Activated CD4-positive, alpha-beta T cell treated with anti-CD3 and anti-CD28 coated beads for 36 hours (primary cell): ENCODE data around the gene EPB41L3. TPM values are rescaled to one million over a fixed set of nuclear protein-coding genes. Genes with fewer than 3 reads are reported as not detected.
"Not testable (repeated sequence)": the region's sequence is repeated elsewhere in the genome, so short reads cannot be mapped to it uniquely, and the experiment has no call there.

Experiments
- ATAC-seq: fragments of 200-7000 bp; cut with Tn5 transposase; one replicate; pipeline ENCODE4 v1.10.0; 2021; ENCODE audit warnings: mild to moderate bottlenecking, moderate library complexity
- CTCF ChIA-PET: fragments of 350-600 bp; sonication (Branson Sonifier 250); formaldehyde crosslinking; loops from one replicate; lab custom pipeline; 2021; ENCODE audit warnings: antibody characterized with exemption; lab: Charles Lee
- POLR2A ChIA-PET: fragments of 350-600 bp; sonication (Branson Sonifier 250); formaldehyde crosslinking; loops from one replicate; lab custom pipeline; 2021; ENCODE audit warnings: antibody characterized with exemption, inconsistent platforms; lab: Charles Lee
- DNase-seq: peaks from one replicate; pipeline ENCODE4 v3.0.0-alpha.2; 2020
- H3K27ac Mint-ChIP-seq: one replicate; pipeline ENCODE4 v1.8.0; 2021; ENCODE audit warnings: mixed read lengths
- H3K27me3 Mint-ChIP-seq: one replicate; pipeline ENCODE4 v1.8.0; 2021; ENCODE audit warnings: mixed read lengths
- H3K36me3 Mint-ChIP-seq: one replicate; pipeline ENCODE4 v1.8.0; 2021; ENCODE audit warnings: low read depth, mixed read lengths
- H3K4me1 Mint-ChIP-seq: one replicate; pipeline ENCODE4 v1.8.0; 2021; ENCODE audit warnings: mixed read lengths
- H3K4me3 Mint-ChIP-seq: one replicate; pipeline ENCODE4 v1.8.0; 2021; ENCODE audit warnings: mild to moderate bottlenecking, moderate library complexity, mixed read lengths
- H3K9me3 Mint-ChIP-seq: one replicate; pipeline ENCODE4 v1.8.0; 2021; ENCODE audit warnings: low read depth, mixed read lengths
- intact Hi-C, 2 experiments: fragments of 100-400 bp; cut with DNase I in 1 of 2; cut with micrococcal nuclease in 1 of 2; formaldehyde crosslinking; loops; one replicate each; pipeline versions ENCODE4 v1.14.2 to v1.15.1; 2022 to 2024; cut with DNase I, micrococcal nuclease
- total RNA-seq, 2 experiments: library from RNA; stranded (reverse); gene quantifications; one replicate each; pipeline ENCODE4 v1.2.3, GENCODE V29; 2021

EPB41L3 gene
- total RNA-seq, result 10 to 100 TPM; 10.4 to 13.4 TPM

DNA sequence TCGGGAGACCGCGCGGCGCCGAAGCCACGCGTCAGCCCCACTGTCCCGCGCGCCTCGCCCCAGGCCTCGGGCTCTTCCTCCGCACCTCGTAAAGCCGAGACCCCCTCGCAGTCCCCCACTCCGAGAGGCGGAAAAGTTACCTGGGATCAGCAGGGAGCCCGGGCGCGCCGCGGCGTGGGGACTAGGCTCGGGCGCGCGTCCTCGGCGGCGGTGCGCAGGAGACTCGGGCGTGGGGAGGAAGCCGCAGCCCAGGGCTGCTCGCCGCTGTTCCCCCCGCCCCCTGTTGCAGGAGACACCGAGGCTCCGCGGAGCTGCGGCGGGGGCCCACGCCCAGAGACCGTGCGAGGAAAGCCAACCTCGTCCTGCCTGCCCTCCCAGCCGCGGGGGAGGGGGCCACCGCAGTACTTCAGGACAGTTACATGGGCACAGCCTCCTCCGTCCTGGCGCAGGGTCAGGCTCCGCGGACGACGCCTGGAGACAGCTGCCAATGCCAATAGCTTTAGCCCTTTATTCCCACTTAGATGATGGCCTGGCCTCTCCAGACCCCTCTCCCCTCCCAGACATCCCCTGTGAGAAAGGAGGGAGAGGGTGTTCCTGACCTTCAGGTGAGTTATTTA is at the start of gene EPB41L3:
EPB41L3 (minus strand) TSS at position 225 of the 617 bp plus-strand sequence. CDS start 54,814 bp downstream, outside the sequence.
- Mint-ChIP-seq H3K36me3 (no peaks in the 10 kb centered on the region), H3K4me3 (peak within 1 kb of the TSS; percentile 59), H3K27ac (no peak within 1 kb of the TSS), H3K4me1 (peaks cover 3% of the 10 kb centered on the region), H3K9me3 (no peaks in the 10 kb centered on the region), H3K27me3 (peaks cover 35% of the 10 kb centered on the region)
- CTCF ChIA-PET, result no interaction called here
- POLR2A ChIA-PET, result no interaction called here
- intact Hi-C loops, result loop anchor here (2.0 to 10.0 kb wide), 4 partner anchors 85 to 247 kb away; partner anchors contain the start of gene ZBTB14 (in 1 of the 2)
- DNase-seq, result peak; percentile 46
- peak; percentile 75 for ATAC-seq

DNA sequence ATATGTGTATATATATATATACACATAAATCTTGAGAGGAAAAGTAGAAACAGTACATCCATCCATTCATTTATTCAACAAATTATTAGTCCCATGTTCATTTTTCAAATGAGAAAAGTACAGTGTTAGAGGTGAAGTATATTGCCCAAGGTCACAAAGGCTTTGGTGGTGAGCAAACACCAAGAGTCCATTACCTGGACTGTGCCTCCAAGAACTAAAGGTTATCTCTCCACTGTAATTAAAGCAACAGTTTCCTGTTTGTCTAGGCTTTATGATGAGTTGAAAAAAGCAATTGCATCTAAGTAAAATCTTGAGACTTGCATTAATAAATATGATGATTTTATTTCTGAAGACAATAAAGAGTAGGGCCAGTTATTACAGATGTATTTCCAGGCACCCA is 44.7 kb upstream of the EPB41L3 start:
- intact Hi-C loops, result no loop called here
- ChIA-PET POLR2A (no interaction called here), CTCF (no interaction called here)
- H3K4me3 Mint-ChIP-seq, result no peak overlapping the region
- no peak for DNase-seq
- no peaks in the 10 kb centered on the region for H3K36me3 Mint-ChIP-seq
- peaks cover 11% of the 10 kb centered on the region for H3K9me3 Mint-ChIP-seq
- no peaks in the 10 kb centered on the region for H3K27me3 Mint-ChIP-seq
- no peak for ATAC-seq
- H3K4me1 Mint-ChIP-seq, result no peaks in the 10 kb centered on the region
- no peak overlapping the region for H3K27ac Mint-ChIP-seq

DNA sequence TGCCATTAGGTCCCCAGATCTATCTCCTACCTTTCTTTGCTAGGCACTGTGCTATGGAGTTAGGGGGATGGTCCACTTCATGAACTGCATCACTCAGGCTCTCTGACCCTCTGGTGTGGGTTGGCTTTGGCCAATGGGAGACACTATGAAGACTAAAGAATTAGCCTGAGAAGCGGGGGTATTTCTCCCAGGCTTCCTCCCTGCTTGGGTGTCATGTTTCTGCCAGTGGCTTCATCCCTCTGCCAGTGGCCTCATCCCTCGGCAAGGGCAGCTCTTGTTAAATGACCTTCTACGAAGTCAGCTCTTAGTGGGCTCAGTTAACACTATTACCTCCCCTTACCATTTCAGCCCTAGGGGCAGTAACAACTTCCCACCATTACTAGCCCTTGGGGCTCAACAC is 41.9 kb upstream of the EPB41L3 start:
- H3K4me1 Mint-ChIP-seq, result no peaks in the 10 kb centered on the region
- DNase-seq (no peak), ATAC-seq (no peak)
- peaks cover 1% of the 10 kb centered on the region for H3K9me3 Mint-ChIP-seq
- peaks cover 2% of the 10 kb centered on the region for H3K27me3 Mint-ChIP-seq
- CTCF ChIA-PET, result no interaction called here
- no peak overlapping the region for H3K27ac Mint-ChIP-seq
- H3K4me3 Mint-ChIP-seq, result no peak overlapping the region
- intact Hi-C loops, result no loop called here
- no peaks in the 10 kb centered on the region for H3K36me3 Mint-ChIP-seq
- POLR2A ChIA-PET, result no interaction called here

DNA sequence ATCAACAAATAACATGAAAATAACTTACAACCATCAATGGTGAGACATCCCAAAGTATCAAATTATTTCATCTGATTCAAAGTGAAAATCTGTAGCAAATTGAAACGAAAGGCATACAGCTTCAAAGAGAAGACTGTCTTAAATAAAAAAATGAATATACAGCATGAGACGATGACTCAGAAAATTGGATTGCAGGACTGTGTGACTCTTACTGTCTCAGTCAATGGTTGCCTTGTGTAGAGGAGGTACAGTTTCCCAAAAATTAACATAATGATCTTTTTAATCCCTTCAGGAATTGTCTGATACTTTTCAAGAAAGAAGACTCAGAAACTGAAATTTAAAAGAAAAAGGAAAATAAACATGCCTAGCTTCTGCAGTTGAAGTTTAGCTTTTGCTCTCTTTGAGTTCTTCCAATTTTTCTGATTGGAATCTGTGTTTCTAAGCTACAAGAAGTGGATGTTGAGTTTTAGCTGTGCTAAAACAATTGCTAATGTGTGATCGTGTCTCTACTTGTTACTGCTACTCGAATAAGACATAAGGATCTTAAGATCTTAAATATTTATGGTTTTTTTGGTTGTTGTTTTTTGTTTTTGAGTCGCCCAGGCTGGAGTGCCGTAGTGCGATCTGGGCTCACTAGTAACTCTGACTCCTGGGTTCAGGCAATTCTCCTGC is 41.1 kb upstream of the EPB41L3 start:
- no peaks in the 10 kb centered on the region for H3K9me3 Mint-ChIP-seq
- POLR2A ChIA-PET, result no interaction called here
- ATAC-seq (peak; percentile 42), DNase-seq (no peak)
- H3K4me3 Mint-ChIP-seq, result no peak overlapping the region
- H3K27me3 Mint-ChIP-seq, result peaks cover 2% of the 10 kb centered on the region
- intact Hi-C loops, result no loop called here
- CTCF ChIA-PET, result interaction anchor here (0.7 kb wide), 1 partner anchor 168 kb away, joined by 3 read pairs; no protein-coding TSS in a partner anchor
- no peak overlapping the region for H3K27ac Mint-ChIP-seq
- H3K4me1 Mint-ChIP-seq, result no peaks in the 10 kb centered on the region
- H3K36me3 Mint-ChIP-seq, result no peaks in the 10 kb centered on the region

DNA sequence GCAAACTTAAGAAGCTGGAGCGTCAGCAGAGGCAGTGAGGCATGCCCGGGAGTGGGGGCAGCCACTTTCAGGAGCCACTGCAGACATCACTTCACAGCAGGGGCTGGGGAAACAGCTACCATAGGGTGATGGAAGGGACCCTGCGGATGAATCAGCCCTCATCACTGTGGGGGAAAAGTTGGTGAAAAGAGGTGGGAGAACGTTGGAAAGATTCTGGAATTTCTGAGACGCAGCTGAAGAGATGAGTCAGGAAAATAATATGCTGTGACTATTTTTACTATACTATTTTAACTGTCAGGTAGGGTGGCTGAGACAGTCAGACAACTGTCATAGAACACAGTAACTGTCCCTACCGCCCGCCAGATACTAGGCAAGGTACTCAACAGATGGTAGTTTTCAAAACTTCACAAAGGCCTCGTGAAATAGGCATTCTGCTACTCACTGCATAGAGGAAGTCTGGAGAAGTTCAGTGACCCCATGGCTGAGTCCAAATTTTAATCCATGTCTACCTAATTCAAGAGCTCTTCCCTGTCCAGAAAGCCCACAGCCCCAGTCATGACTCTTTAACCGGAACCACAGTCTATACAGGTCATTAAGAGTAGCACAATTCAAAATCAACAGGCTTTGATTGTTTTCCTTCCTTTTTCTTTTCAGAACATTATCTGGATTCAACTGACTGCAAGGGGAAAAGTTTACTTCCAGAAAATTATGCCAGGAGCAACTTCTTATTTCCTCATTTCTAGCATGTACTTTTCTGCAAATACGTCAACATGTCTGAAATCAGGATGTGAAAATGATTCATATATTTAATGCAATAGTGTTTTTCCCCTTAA is 39.3 kb upstream of the EPB41L3 start:
- ChIA-PET CTCF (interaction anchor here (1.1 kb wide), 1 partner anchor 8 kb away, joined by 3 read pairs; no protein-coding TSS in a partner anchor), POLR2A (no interaction called here)
- Mint-ChIP-seq H3K4me1 (no peaks in the 10 kb centered on the region), H3K27me3 (peaks cover 2% of the 10 kb centered on the region), H3K27ac (no peak overlapping the region), H3K9me3 (no peaks in the 10 kb centered on the region), H3K4me3 (no peak overlapping the region), H3K36me3 (no peaks in the 10 kb centered on the region)
- intact Hi-C loops, result no loop called here
- ATAC-seq (no peak), DNase-seq (no peak)

DNA sequence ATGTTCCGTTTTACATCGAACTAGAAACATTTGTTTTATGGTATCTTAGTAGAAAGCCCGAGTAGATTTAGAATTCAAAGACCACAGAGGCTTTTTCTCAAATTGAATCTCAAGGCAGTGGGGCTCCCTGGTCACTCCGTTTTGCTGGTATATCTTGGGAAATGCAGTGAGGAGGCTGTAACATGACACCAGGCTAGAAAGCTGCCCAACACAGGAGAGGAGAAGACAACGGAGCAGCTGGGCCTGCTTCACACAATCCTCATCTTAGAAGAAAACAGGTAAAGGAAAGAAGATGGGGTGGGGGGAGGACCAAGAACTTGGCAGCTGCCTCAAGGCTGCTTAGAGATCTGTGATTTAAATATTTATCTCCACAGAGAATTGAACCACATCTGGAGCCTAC is 38.3 kb upstream of the EPB41L3 start:
- Mint-ChIP-seq H3K4me1 (no peaks in the 10 kb centered on the region), H3K27me3 (peaks cover 2% of the 10 kb centered on the region), H3K4me3 (no peak overlapping the region), H3K36me3 (no peaks in the 10 kb centered on the region), H3K27ac (no peak overlapping the region), H3K9me3 (no peaks in the 10 kb centered on the region)
- DNase-seq, result no peak
- intact Hi-C loops, result no loop called here
- ATAC-seq, result no peak
- ChIA-PET POLR2A (no interaction called here), CTCF (no interaction called here)

DNA sequence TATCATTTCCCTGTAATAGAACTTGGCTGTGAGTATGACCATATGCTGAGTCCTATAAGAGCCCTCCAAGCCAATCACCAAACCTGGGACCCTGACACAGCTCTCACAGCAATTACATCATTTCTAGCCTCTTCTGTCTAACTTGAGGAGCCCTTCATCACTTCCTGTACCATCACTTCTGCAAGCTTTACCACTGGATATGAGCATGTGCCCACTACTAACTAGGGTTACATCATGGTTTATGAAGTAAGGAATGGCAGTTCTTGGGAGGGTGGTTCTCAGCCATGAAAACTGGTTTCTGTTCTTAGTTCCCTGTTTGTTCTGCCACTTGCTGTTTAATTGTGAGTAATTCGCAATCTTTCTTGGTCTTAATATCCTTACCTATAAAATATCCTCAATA is 31.0 kb upstream of the EPB41L3 start:
- DNase-seq, result no peak
- Mint-ChIP-seq H3K4me3 (no peak overlapping the region), H3K36me3 (no peaks in the 10 kb centered on the region), H3K9me3 (no peaks in the 10 kb centered on the region), H3K27ac (no peak overlapping the region), H3K27me3 (peaks cover 8% of the 10 kb centered on the region), H3K4me1 (peaks cover 3% of the 10 kb centered on the region)
- no peak for ATAC-seq
- intact Hi-C loops, result no loop called here
- POLR2A ChIA-PET, result no interaction called here
- CTCF ChIA-PET, result interaction anchor here (0.9 kb wide), 1 partner anchor 9 kb away, joined by 3 read pairs; no protein-coding TSS in a partner anchor

DNA sequence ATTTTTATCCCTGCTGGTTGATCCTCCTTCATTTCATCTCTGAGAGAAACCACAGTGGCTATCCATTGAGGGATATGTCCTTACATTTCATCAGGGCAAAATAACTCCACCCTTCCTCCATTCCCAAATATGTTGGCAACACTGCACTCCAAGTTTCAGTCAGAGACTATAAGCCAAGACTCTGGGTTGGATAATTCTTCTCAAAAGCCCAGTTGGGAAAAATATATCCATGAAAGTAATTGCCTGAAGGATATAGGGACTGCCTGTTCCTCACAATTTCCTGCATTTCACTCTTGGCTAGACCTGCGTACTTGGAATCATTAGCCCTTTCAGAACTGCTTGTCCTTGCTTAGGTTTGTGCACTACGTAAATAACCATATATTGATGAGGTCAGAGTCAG is 27.9 kb upstream of the EPB41L3 start:
- Mint-ChIP-seq H3K9me3 (no peaks in the 10 kb centered on the region), H3K27ac (no peak overlapping the region), H3K4me1 (peaks cover 3% of the 10 kb centered on the region), H3K36me3 (no peaks in the 10 kb centered on the region), H3K4me3 (no peak overlapping the region), H3K27me3 (peaks cover 8% of the 10 kb centered on the region)
- ChIA-PET POLR2A (no interaction called here), CTCF (no interaction called here)
- ATAC-seq, result no peak
- intact Hi-C loops, result no loop called here
- no peak for DNase-seq

DNA sequence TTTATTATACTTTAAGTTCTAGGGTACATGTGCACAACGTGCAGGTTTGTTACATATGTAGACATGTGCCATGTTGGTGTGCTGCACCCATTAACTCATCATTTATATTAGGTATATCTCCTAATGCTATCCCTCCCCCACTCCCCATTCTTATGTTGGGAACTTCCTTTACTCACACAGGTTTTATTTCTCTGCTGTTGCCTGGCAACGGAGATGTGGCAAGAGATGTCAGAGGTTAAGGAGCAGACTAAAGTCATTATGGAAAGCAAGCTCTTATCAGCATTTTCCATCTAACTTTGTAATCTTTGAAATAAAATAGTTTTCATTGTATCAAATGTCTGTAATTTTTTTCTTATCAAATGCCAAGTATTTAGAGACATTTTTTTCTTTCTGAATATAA is 26.8 kb upstream of the EPB41L3 start:
- intact Hi-C loops, ATAC-seq, H3K27ac Mint-ChIP-seq, H3K36me3 Mint-ChIP-seq, H3K27me3 Mint-ChIP-seq, H3K4me1 Mint-ChIP-seq, H3K4me3 Mint-ChIP-seq, H3K9me3 Mint-ChIP-seq, CTCF ChIA-PET, POLR2A ChIA-PET: not testable (repeated sequence)
- peak; percentile 6 for DNase-seq

DNA sequence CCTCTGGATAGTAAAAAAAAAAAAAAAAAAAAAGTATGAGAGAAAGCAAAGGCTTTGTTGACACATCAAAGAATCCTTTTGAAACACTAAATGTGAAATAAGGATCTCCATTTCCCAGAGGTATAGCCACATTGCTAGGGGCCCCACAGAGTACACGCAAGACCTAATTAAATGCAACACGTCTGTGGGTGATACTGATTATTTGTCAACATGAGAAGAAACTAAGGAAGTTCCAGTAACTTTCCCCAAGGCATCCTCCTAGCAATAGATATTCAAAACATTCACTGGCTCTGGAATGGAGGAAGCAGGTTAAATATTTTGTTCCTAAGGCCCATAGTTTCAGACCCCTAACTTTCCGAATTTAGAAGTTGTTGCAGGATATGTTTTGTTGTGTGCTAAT is 24.6 kb upstream of the EPB41L3 start:
- POLR2A ChIA-PET, result no interaction called here
- H3K27ac Mint-ChIP-seq, result no peak overlapping the region
- no peak for ATAC-seq

DNA sequence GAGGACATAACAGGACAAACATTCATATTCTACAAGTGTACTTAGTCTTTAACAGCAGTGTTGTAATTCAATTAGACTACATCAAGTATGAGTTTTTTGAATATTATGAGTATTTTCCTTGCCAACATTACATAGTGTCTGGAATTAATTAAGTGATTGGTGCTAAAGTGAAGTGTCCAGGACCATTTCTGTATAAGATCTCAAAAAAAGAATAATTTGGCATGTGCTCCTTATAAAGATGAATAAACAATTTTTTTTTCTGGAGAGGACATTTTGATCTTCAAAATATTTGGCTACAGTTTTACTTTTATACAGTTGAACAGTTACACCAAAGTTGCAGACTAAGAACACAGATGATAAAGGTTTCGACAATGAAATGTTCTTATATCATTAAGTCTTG is 15.1 kb upstream of the EPB41L3 start:
- ChIA-PET CTCF (no interaction called here), POLR2A (no interaction called here)
- Mint-ChIP-seq H3K9me3 (no peaks in the 10 kb centered on the region), H3K36me3 (no peaks in the 10 kb centered on the region), H3K27ac (no peak overlapping the region), H3K4me1 (no peaks in the 10 kb centered on the region), H3K27me3 (peaks cover 13% of the 10 kb centered on the region), H3K4me3 (no peak overlapping the region)
- DNase-seq, result no peak
- intact Hi-C loops, result no loop called here
- ATAC-seq, result no peak

More for the DNA sequence above, 24.6 kb upstream of the EPB41L3 start:
- peaks cover 3% of the 10 kb centered on the region for H3K4me1 Mint-ChIP-seq
- DNase-seq, result no peak
- no peaks in the 10 kb centered on the region for H3K36me3 Mint-ChIP-seq
- intact Hi-C loops, result no loop called here
- H3K27me3 Mint-ChIP-seq, result peaks cover 8% of the 10 kb centered on the region
- H3K4me3 Mint-ChIP-seq, result no peak overlapping the region
- H3K9me3 Mint-ChIP-seq, result no peaks in the 10 kb centered on the region
- CTCF ChIA-PET, result no interaction called here
